WTC11 (cell line): Measurements from ENCODE around the gene TNS3. TPM values are rescaled to one million over a fixed set of nuclear protein-coding genes. Genes with fewer than 3 reads are reported as not detected.

Source experiments
- ATAC-seq: fragments of 200-7000 bp; cut with Tn5 transposase; 2 replicates; pipeline ENCODE4 v1.10.0; 2021; ENCODE audit warnings: mild to moderate bottlenecking, moderate library complexity
- CTCF ChIA-PET: fragments of 300-600 bp; sonication (Branson Sonifier 250); formaldehyde crosslinking; loops from one replicate; lab custom pipeline; 2021; ENCODE audit warnings: antibody characterized with exemption; lab: Charles Lee
- POLR2A ChIA-PET: fragments of 350-600 bp; sonication (Branson Sonifier 250); formaldehyde crosslinking; loops from one replicate; lab custom pipeline; 2021; ENCODE audit warnings: antibody characterized with exemption; lab: Charles Lee
- DNase-seq: peaks from one replicate; pipeline ENCODE4 v3.0.0; 2021; ENCODE audit warnings: low spot score
- H3K27ac Mint-ChIP-seq: 2 replicates; pipeline ENCODE4 v1.8.0; 2021; ENCODE audit warnings: mixed read lengths
- H3K27me3 Mint-ChIP-seq: 2 replicates; pipeline ENCODE4 v1.8.0; 2021; ENCODE audit warnings: low read depth, mild to moderate bottlenecking, moderate library complexity, mixed read lengths
- H3K36me3 Mint-ChIP-seq: 2 replicates; pipeline ENCODE4 v1.8.0; 2021; ENCODE audit warnings: mixed read lengths
- H3K4me1 Mint-ChIP-seq: 2 replicates; pipeline ENCODE4 v1.8.0; 2022; ENCODE audit warnings: mixed read lengths
- H3K4me3 Mint-ChIP-seq: 2 replicates; pipeline ENCODE4 v1.8.0; 2021; ENCODE audit warnings: mild to moderate bottlenecking, moderate library complexity, mixed read lengths
- H3K9me3 Mint-ChIP-seq: 2 replicates; pipeline ENCODE4 v1.8.0; 2021; ENCODE audit warnings: mixed read lengths
- CREB1 ChIP-seq: sonication (generic); formaldehyde crosslinking; IDR thresholded peaks from 2 replicates; pipeline ENCODE4 v1.8.0; 2023; ENCODE audit warnings: mild to moderate bottlenecking, missing genetic modification reagents
- GTF2I ChIP-seq: fragments of 250-450 bp; sonication (Bioruptor Pico); conservative IDR thresholded peaks from 2 replicates; pipeline ENCODE4 v1.4.0; 2021; ENCODE audit warnings: mild to moderate bottlenecking
- IRF2 ChIP-seq: sonication (generic); formaldehyde crosslinking; IDR thresholded peaks from 2 replicates; pipeline ENCODE4 v1.8.0; 2022; ENCODE audit warnings: low read depth, missing genetic modification reagents, borderline replicate concordance
- SMAD4 ChIP-seq: sonication (generic); formaldehyde crosslinking; IDR thresholded peaks from 2 replicates; pipeline ENCODE4 v1.8.0; 2022; ENCODE audit warnings: mild to moderate bottlenecking, missing genetic modification reagents
- TCF7 ChIP-seq: sonication (generic); formaldehyde crosslinking; IDR thresholded peaks from 2 replicates; pipeline ENCODE4 v1.8.0; 2022; ENCODE audit warnings: mild to moderate bottlenecking, low read depth, missing genetic modification reagents, moderate library complexity
- TEAD1 ChIP-seq: sonication (generic); formaldehyde crosslinking; IDR thresholded peaks from 2 replicates; pipeline ENCODE4 v1.8.0; 2022; ENCODE audit warnings: mild to moderate bottlenecking, missing genetic modification reagents
- ZNF416 ChIP-seq: fragments of 250-450 bp; sonication (Bioruptor Pico); IDR thresholded peaks from 2 replicates; pipeline ENCODE4 v1.9.0; 2021; ENCODE audit warnings: mild to moderate bottlenecking, inconsistent platforms
- total RNA-seq: library from RNA; stranded (reverse); gene quantifications from 3 replicates; pipeline ENCODE4 v1.2.3, GENCODE V29; 2021
- TF ChIP-seq, protein P1 (sequence below): sonication (generic); formaldehyde crosslinking; IDR thresholded peaks from 2 replicates; pipeline ENCODE4 v1.8.1; 2023; ENCODE audit warnings: mild to moderate bottlenecking, missing genetic modification reagents
- TF ChIP-seq, protein P2 (sequence below): sonication (generic); formaldehyde crosslinking; IDR thresholded peaks from 2 replicates; pipeline ENCODE4 v1.8.0; 2023; ENCODE audit warnings: missing genetic modification reagents
- TF ChIP-seq, protein P3 (sequence below): fragments of 250-450 bp; sonication (Bioruptor Pico); IDR thresholded peaks from 2 replicates; pipeline ENCODE4 v1.8.0; 2021; ENCODE audit warnings: mild to moderate bottlenecking
- TF ChIP-seq, protein P4 (sequence below): fragments of 250-450 bp; sonication (Bioruptor Pico); IDR thresholded peaks from 2 replicates; pipeline ENCODE4 v1.9.0; 2021; ENCODE audit warnings: mild to moderate bottlenecking
- TF ChIP-seq, protein P5 (sequence below): sonication (generic); formaldehyde crosslinking; IDR thresholded peaks from 2 replicates; pipeline ENCODE4 v1.8.0; 2022; ENCODE audit warnings: mild to moderate bottlenecking, missing genetic modification reagents
- TF ChIP-seq, protein P6 (sequence below): fragments of 250-450 bp; sonication (Bioruptor Pico); IDR thresholded peaks from 2 replicates; pipeline ENCODE4 v1.9.0; 2021; ENCODE audit warnings: mild to moderate bottlenecking

The TNS3 gene
- total RNA-seq, 1 experiment from 2014 or later: 37.7 TPM

DNA sequence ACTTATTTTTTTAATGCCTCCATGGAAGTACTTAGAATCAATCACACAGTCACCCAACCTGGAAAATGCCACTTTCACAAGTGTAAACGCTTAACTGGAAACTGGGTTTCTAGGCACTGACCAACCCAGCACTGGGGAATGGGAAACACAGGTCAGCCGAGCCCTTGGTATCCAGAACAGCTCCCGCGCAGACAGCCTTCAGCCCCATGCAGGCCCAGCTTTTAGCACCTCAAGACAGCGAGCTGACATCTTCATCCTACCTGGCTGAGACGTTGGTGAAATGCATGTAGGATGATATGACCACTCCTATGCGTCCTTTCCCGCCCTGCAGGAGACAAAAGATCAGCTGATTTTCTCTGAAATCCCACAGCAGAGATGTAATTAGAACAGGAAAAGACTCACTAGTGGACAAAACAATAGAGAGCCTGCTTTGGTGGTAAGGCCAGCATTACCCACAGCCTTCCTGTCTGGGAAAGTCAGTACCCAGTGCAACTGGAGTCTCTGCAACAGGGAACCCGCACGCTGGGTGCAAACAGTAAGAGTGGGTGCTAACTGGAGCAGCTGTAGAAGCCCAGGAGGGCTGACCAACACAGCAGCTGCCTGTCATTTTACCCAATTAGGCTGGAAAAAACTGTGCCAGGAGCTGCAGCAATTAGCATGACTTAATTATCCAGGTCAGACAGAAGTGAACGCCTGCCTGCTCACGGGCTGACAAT, 153.7 kb downstream of the TNS3 start (continued):
- TF ChIP-seq, protein P1, sequence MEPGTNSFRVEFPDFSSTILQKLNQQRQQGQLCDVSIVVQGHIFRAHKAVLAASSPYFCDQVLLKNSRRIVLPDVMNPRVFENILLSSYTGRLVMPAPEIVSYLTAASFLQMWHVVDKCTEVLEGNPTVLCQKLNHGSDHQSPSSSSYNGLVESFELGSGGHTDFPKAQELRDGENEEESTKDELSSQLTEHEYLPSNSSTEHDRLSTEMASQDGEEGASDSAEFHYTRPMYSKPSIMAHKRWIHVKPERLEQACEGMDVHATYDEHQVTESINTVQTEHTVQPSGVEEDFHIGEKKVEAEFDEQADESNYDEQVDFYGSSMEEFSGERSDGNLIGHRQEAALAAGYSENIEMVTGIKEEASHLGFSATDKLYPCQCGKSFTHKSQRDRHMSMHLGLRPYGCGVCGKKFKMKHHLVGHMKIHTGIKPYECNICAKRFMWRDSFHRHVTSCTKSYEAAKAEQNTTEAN (CRISPR knock-in tag): no peak
- TF ChIP-seq CREB1 (CRISPR knock-in tag): no peak
- no peak for TF ChIP-seq TCF7 (CRISPR knock-in tag)
- TF ChIP-seq, protein P2, sequence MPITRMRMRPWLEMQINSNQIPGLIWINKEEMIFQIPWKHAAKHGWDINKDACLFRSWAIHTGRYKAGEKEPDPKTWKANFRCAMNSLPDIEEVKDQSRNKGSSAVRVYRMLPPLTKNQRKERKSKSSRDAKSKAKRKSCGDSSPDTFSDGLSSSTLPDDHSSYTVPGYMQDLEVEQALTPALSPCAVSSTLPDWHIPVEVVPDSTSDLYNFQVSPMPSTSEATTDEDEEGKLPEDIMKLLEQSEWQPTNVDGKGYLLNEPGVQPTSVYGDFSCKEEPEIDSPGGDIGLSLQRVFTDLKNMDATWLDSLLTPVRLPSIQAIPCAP (CRISPR knock-in tag): no peak
- no peak for TF ChIP-seq TEAD1 (CRISPR knock-in tag)
- TF ChIP-seq, protein P3, sequence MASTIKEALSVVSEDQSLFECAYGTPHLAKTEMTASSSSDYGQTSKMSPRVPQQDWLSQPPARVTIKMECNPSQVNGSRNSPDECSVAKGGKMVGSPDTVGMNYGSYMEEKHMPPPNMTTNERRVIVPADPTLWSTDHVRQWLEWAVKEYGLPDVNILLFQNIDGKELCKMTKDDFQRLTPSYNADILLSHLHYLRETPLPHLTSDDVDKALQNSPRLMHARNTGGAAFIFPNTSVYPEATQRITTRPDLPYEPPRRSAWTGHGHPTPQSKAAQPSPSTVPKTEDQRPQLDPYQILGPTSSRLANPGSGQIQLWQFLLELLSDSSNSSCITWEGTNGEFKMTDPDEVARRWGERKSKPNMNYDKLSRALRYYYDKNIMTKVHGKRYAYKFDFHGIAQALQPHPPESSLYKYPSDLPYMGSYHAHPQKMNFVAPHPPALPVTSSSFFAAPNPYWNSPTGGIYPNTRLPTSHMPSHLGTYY (CRISPR knock-in tag): no peak
- no peak for TF ChIP-seq GTF2I

DNA sequence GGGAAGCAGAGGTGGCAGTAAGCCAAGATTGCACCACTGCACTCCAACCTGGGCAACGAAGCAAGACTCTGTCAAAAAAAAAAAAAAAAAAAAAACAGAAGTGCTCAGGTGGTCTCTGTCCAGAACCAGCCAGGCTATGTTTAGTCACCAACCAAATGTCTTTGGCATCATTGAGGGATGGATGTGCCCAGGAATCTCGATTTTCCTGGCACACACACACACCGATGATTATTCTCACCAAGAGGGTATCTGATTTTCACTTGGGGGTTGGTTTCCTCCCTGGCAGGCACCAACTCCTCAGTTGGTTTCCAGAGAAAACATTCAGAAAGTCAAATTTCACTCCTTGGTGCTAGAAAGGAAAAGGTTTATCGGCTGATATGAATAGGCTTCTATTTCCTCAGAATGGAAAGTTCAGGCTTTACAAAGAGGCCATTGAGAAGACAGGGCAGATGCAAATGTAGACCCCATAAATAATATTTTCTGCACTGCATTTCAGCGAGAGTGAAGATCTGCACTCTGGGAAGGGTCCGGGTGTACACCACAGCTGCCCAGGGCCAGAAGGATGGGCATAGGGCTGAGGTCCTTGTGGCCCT, 154.8 kb downstream of the TNS3 start:
- no peaks in the 10 kb centered on the region for H3K4me1 Mint-ChIP-seq
- TF ChIP-seq GTF2I (no peak), TCF7 (CRISPR knock-in tag) (no peak), SMAD4 (no peak), ZNF416 (no peak), IRF2 (CRISPR knock-in tag) (no peak)
- TF ChIP-seq, protein P4, sequence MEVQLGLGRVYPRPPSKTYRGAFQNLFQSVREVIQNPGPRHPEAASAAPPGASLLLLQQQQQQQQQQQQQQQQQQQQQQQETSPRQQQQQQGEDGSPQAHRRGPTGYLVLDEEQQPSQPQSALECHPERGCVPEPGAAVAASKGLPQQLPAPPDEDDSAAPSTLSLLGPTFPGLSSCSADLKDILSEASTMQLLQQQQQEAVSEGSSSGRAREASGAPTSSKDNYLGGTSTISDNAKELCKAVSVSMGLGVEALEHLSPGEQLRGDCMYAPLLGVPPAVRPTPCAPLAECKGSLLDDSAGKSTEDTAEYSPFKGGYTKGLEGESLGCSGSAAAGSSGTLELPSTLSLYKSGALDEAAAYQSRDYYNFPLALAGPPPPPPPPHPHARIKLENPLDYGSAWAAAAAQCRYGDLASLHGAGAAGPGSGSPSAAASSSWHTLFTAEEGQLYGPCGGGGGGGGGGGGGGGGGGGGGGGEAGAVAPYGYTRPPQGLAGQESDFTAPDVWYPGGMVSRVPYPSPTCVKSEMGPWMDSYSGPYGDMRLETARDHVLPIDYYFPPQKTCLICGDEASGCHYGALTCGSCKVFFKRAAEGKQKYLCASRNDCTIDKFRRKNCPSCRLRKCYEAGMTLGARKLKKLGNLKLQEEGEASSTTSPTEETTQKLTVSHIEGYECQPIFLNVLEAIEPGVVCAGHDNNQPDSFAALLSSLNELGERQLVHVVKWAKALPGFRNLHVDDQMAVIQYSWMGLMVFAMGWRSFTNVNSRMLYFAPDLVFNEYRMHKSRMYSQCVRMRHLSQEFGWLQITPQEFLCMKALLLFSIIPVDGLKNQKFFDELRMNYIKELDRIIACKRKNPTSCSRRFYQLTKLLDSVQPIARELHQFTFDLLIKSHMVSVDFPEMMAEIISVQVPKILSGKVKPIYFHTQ (CRISPR knock-in tag): no peak
- TF ChIP-seq, protein P5, sequence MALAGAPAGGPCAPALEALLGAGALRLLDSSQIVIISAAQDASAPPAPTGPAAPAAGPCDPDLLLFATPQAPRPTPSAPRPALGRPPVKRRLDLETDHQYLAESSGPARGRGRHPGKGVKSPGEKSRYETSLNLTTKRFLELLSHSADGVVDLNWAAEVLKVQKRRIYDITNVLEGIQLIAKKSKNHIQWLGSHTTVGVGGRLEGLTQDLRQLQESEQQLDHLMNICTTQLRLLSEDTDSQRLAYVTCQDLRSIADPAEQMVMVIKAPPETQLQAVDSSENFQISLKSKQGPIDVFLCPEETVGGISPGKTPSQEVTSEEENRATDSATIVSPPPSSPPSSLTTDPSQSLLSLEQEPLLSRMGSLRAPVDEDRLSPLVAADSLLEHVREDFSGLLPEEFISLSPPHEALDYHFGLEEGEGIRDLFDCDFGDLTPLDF: no peak
- TF ChIP-seq, protein P3 (CRISPR knock-in tag): no peak
- TF ChIP-seq, protein P6, sequence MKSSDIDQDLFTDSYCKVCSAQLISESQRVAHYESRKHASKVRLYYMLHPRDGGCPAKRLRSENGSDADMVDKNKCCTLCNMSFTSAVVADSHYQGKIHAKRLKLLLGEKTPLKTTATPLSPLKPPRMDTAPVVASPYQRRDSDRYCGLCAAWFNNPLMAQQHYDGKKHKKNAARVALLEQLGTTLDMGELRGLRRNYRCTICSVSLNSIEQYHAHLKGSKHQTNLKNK (CRISPR knock-in tag): no peak
- peaks cover 5% of the 10 kb centered on the region for H3K36me3 Mint-ChIP-seq
- ATAC-seq (no peak), DNase-seq (no peak)
- H3K27me3 Mint-ChIP-seq: no peaks in the 10 kb centered on the region
- H3K9me3 Mint-ChIP-seq: no peaks in the 10 kb centered on the region
- H3K4me3 Mint-ChIP-seq: no peak overlapping the region
- no peak overlapping the region for H3K27ac Mint-ChIP-seq
- CTCF ChIA-PET: no interaction called here
- POLR2A ChIA-PET: interaction anchor here (0.7 kb wide), 1 partner anchor 1356 kb away, joined by 4 read pairs; no protein-coding TSS in a partner anchor
